NT2/D1 (cell line): ENCODE data around the gene IPMK.
"Not testable (repeated sequence)": the region's sequence is repeated elsewhere in the genome, so short reads cannot be mapped to it uniquely, and the experiment has no call there.

Source experiments
- SUZ12 ChIP-seq: IDR thresholded peaks from 2 replicates; pipeline ENCODE4 v1.6.1; 2011; ENCODE audit not compliant: insufficient read length, insufficient read depth; ENCODE audit errors: extremely low read depth
- YY1 ChIP-seq: IDR thresholded peaks from 2 replicates; pipeline ENCODE4 v1.6.1; 2011; ENCODE audit not compliant: insufficient read length, insufficient read depth
- ZNF274 ChIP-seq: IDR thresholded peaks from 2 replicates; pipeline ENCODE4 v1.6.1; 2011; ENCODE audit warnings: mild to moderate bottlenecking, low read depth, low read length

- TF ChIP-seq ZNF274, YY1, SUZ12: not testable (repeated sequence)
These were observed 23.9 kb downstream of the IPMK start for GRCh38 chr10:58243801-58244200.
